Vagina (tissue), 2 donors: ENCODE data around the gene MDP1. TPM values are rescaled to one million over a fixed set of nuclear protein-coding genes. Genes with fewer than 3 reads are reported as not detected.
"Not testable (repeated sequence)": the region's sequence is repeated elsewhere in the genome, so short reads cannot be mapped to it uniquely, and the experiment has no call there.

Source experiments
- DNase-seq, 2 donors: peaks; one replicate each; pipeline ENCODE4 v3.0.0-alpha.2; 2017; ENCODE audit errors: extremely low spot score in 2 of 2
- H3K27ac ChIP-seq: fragments of 200-600 bp; sonication (generic); one replicate; pipeline ENCODE4 v1.5.1; 2019
- H3K27me3 ChIP-seq: fragments of 200-600 bp; sonication (generic); one replicate; pipeline ENCODE4 v1.5.1; 2019
- H3K36me3 ChIP-seq, 2 donors: fragments of 200-600 bp; sonication (generic); one replicate each; pipeline ENCODE4 v1.5.1; 2017 to 2019
- H3K4me1 ChIP-seq: fragments of 200-600 bp; sonication (generic); one replicate; pipeline ENCODE4 v1.5.1; 2019
- H3K4me3 ChIP-seq, 2 donors: fragments of 200-600 bp; sonication (generic); 1 replicate in 1 of 2; 2 replicates in 1 of 2; pipeline ENCODE4 v1.5.1; 2016 to 2019
- H3K9me3 ChIP-seq: fragments of 200-600 bp; sonication (generic); one replicate; pipeline ENCODE4 v1.5.1; 2019
- POLR2A ChIP-seq, 2 donors: fragments of 450-650 bp; IDR thresholded peaks; one replicate each; pipeline ENCODE4 v1.6.1; 2017; ENCODE audit warnings: antibody characterized with exemption in 2 of 2, mild to moderate bottlenecking in 2 of 2, moderate library complexity in 2 of 2
- POLR2AphosphoS5 ChIP-seq, 2 donors: sonication (generic); formaldehyde crosslinking; IDR thresholded peaks; one replicate each; pipeline ENCODE4 v1.9.0; 2017; ENCODE audit warnings: antibody characterized with exemption in 2 of 2, mild to moderate bottlenecking in 2 of 2, low read depth in 1 of 2; ENCODE audit not compliant: insufficient read depth in 1 of 2
- intact Hi-C: fragments of 100-400 bp; cut with DNase I; formaldehyde crosslinking; loops from one replicate; pipeline ENCODE4 v1.15.1; 2023
- total RNA-seq: library from RNA; depleted of rRNA; stranded (reverse); fragments of >200 nt; gene quantifications from one replicate; pipeline ENCODE4 v1.2.3, GENCODE V29; 2016
- TF ChIP-seq, protein P1 (sequence below), 3 experiments: fragments of 450-650 bp in 2 of 3; fragments of 200-600 bp in 1 of 3; sonication (generic) in 1 of 3; IDR thresholded peaks; one replicate each; pipeline ENCODE4 v1.5.1; 2017 to 2019; ENCODE audit warnings: antibody characterized with exemption in 3 of 3, mild to moderate bottlenecking in 2 of 3, moderate library complexity in 2 of 3

Gene MDP1
- total RNA-seq, 1 donor from 2014 or later, result 32.7 TPM

DNA sequence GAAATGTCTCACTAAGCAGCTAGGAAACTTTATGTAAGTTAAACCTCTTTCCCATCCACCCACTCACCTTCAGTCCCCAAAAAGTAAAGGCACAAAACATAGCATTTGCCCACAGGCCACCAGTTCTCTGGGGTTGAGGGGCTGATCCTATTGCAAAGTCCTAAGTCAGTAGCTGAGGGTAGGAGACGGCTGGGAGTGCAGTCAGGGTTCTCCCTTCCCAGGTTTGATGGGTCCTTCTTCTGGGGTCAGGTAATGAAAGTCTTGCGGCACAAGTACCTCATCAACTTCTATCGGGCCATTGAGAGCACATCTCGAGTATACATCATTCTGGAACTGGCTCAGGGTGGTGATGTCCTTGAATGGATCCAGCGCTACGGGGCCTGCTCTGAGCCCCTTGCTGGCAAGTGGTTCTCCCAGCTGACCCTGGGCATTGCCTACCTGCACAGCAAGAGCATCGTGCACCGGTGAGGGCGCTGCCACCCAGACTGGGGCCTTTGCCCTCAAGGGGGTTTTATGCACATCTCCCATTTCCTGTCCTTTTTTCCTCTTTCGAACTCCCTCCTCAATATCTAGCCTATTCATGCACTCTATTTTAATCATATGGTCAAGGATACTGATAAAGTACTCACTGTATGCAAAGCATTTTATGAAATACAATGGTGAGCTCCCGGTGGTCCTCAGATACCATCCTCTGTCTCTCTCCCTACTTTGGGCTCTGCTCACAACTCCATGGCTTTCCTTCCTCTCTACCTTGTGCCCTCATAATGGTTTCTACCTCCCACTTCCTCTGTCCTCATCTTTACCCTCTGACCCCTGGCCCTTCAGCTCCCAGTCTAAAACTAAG is 9.4 kb downstream of the MDP1 start:
- Histone ChIP-seq H3K27ac (no peak overlapping the region), H3K36me3 (peaks cover 4 to 28% of the 10 kb centered on the region in 2 donors), H3K4me3 (no peak overlapping the region), H3K9me3 (no peaks in the 10 kb centered on the region), H3K27me3 (no peaks in the 10 kb centered on the region), H3K4me1 (peaks cover 10% of the 10 kb centered on the region)
- TF ChIP-seq POLR2A (IDR thresholded peaks at IDR 0.05) (no peak), POLR2AphosphoS5 (IDR thresholded peaks at IDR 0.05; ENCODE audit: insufficient read depth in 1 of 2, low read depth in 1 of 2) (no peak)
- TF ChIP-seq, protein P1, sequence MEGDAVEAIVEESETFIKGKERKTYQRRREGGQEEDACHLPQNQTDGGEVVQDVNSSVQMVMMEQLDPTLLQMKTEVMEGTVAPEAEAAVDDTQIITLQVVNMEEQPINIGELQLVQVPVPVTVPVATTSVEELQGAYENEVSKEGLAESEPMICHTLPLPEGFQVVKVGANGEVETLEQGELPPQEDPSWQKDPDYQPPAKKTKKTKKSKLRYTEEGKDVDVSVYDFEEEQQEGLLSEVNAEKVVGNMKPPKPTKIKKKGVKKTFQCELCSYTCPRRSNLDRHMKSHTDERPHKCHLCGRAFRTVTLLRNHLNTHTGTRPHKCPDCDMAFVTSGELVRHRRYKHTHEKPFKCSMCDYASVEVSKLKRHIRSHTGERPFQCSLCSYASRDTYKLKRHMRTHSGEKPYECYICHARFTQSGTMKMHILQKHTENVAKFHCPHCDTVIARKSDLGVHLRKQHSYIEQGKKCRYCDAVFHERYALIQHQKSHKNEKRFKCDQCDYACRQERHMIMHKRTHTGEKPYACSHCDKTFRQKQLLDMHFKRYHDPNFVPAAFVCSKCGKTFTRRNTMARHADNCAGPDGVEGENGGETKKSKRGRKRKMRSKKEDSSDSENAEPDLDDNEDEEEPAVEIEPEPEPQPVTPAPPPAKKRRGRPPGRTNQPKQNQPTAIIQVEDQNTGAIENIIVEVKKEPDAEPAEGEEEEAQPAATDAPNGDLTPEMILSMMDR (IDR thresholded peaks at IDR 0.05), result no peak
- intact Hi-C loops, result no loop called here
- DNase-seq, result no peak

DNA sequence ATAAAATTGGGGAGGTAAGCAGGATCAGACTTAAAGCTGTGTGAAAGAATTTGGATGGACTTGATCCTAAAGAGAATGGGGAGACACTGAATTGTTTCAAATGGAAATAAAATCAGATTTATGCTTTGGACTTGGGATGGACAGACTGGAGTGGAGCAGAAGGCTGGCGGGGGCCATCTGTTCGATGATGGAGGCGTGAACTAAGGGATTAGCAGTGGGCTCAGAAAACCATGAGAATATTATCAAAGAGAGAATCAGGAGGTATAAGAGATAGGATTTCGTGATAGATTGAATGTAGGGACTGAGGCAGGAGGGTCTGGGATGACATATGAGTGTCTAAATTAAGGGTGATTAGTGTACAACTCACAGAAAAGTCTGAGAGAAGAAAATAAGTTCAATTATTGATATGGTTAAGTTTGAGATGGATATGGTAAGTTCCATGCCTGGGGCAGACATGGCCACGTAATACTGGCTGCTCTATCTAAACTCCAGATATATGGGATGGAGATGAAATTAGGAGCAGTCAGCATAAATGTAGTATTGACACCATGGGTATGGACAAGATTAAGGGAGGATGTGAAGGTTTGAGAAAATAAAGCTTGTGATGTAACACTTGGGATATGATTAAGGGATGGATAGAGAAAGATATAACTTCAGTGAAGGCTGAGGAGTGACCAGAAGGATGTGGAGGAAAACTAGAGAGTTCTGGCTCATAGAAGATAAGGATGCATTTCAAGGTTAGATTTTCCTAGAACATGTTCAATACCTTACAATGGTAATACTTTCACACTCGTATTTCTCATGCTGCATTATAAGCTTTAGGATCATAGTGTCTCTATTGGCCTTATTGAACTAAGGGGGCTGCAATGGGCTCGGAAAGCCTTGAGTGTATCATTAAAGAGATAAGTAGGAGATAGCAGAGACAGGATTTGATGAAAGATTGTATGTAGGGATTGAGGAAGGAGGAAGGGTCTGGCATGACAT is 11.4 kb downstream of the MDP1 start:
- TF ChIP-seq, protein P1 (IDR thresholded peaks at IDR 0.05), result no peak
- no peak for TF ChIP-seq POLR2A (IDR thresholded peaks at IDR 0.05)
- no peak for TF ChIP-seq POLR2AphosphoS5 (IDR thresholded peaks at IDR 0.05; ENCODE audit: insufficient read depth in 1 of 2, low read depth in 1 of 2)
- no peaks in the 10 kb centered on the region for H3K9me3 ChIP-seq
- no peak for DNase-seq
- H3K4me3 ChIP-seq, result no peak overlapping the region
- intact Hi-C loops, result no loop called here
- H3K36me3 ChIP-seq, result peaks cover 4 to 18% of the 10 kb centered on the region in 2 donors
- no peak overlapping the region for H3K27ac ChIP-seq
- no peaks in the 10 kb centered on the region for H3K27me3 ChIP-seq
- no peaks in the 10 kb centered on the region for H3K4me1 ChIP-seq

DNA sequence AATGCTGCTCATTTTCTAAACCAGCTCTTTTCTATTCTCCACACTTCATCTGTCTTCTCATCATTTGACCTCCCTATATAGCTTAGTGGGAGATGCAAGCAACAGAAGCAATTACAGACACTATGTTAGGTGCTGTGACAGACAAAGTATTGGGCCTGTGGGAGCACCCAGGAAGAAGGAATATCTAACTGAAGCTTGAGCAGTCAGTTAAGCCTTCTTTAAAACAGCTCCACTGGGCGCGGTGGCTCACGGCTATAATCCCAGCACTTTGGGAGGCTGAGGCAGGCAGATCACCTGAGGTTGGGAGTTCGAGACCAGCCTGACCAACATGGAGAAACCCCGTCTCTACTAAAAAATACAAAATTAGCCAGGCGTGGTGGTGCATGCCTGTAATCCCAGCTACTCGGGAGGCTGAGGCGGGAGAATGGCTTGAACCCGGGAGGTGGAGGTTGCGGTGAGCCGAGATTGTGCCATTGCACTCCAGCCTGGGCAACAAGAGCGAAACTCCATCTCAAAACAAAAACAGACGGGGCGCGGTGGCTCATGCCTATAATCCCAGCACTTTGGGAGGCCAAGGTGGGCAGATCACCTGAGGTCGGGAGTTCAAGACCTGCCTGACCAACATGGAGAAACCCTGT is 12.5 kb downstream of the MDP1 start:
- H3K27ac ChIP-seq, H3K9me3 ChIP-seq, H3K4me3 ChIP-seq, H3K27me3 ChIP-seq, DNase-seq, H3K4me1 ChIP-seq, intact Hi-C loops: not testable (repeated sequence)
- peaks cover 0 to 14% of the 10 kb centered on the region in 2 donors for H3K36me3 ChIP-seq

DNA sequence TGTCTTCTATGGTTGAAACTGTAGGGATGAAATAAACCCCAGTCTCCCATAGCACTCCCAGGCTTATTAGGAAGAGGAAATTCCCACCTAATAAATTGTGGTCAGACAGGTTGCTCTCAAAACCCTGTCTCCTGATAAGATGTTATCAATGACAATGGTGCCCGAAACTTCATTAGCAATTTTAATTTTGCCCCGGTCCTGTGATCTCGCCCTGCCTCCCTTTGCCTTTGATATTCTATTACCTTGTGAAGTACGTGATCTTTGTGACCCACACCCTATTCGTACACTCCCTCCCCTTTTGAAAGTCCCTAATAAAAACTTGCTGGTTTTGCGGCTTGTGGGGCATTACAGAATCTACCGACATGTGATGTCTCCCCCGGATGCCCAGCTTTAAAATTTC is 13.3 kb downstream of the MDP1 start:
- H3K4me3 ChIP-seq, H3K27ac ChIP-seq, H3K27me3 ChIP-seq, intact Hi-C loops, H3K4me1 ChIP-seq, H3K9me3 ChIP-seq, DNase-seq: not testable (repeated sequence)
- H3K36me3 ChIP-seq, result peaks cover 0 to 14% of the 10 kb centered on the region in 2 donors

DNA sequence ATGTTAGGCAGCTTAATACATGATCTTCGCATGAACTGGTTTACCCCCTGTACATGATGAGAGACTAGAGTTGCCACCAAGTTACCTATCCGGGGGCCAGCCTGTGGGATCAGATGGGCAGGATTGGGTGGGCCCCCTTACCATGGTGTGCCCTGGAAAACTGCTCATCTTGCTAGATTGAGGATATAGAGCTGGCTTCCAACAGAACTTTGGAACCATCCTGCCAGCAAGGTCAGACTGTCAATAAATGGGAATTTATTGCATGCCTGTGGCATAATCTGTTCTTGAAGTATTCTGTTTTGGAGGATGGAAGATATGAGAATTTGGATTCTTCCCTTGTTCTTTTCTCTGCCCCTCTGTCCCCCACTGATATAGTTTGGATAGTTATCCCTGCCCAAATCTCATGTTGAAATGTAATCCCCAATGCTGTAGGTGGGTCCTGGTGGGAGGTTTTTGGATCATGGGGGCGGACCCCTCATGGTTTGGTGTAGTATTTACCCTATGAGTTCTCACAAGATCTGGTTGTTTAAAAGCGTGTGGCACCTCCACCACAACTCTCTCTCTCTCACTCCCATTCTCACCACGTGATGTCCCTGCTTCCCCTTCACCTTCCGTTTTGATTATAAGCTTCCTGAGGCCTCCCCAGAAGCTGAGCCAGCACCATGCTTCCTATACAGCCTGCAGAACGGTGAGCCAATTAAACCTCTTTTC is 16.9 kb downstream of the MDP1 start:
- H3K27ac ChIP-seq, result no peak overlapping the region
- H3K9me3 ChIP-seq, result no peaks in the 10 kb centered on the region
- peaks cover 36% of the 10 kb centered on the region for H3K4me1 ChIP-seq
- H3K27me3 ChIP-seq, result no peaks in the 10 kb centered on the region
- DNase-seq, result no peak
- peaks cover 0 to 9% of the 10 kb centered on the region in 2 donors for H3K36me3 ChIP-seq
- H3K4me3 ChIP-seq, result no peak overlapping the region
- no peak for TF ChIP-seq POLR2AphosphoS5 (IDR thresholded peaks at IDR 0.05; ENCODE audit: insufficient read depth in 1 of 2, low read depth in 1 of 2)
- intact Hi-C loops, result no loop called here

DNA sequence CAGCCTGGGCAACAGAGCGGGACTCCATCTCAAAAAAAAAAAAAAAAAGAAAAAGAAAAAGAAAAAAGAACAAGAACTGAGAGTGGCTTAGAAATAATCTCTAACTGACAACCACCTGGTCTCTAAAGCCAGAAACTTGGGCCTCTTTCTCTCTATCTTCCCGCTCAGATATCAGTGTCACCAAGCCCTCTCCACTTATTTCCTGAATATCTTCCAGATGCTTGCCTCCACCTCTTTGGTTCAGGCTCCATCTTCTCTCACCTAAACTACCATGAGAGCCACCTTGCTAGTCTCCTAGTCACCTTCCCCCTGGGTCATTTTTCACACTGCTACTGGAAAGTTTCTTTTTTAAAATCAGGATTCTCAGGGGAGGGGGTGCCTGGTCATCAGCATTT is 18.8 kb downstream of the MDP1 start:
- H3K9me3 ChIP-seq, result no peaks in the 10 kb centered on the region
- H3K36me3 ChIP-seq, result peaks cover 0 to 18% of the 10 kb centered on the region in 2 donors
- no peak overlapping the region for H3K4me3 ChIP-seq
- DNase-seq, result no peak
- peaks cover 39% of the 10 kb centered on the region for H3K4me1 ChIP-seq
- no peaks in the 10 kb centered on the region for H3K27me3 ChIP-seq
- no peak overlapping the region for H3K27ac ChIP-seq
- intact Hi-C loops, result no loop called here
- no peak for TF ChIP-seq POLR2AphosphoS5 (IDR thresholded peaks at IDR 0.05; ENCODE audit: insufficient read depth in 1 of 2, low read depth in 1 of 2)
- TF ChIP-seq, protein P1 (IDR thresholded peaks at IDR 0.05), result no peak
- no peak for TF ChIP-seq POLR2A (IDR thresholded peaks at IDR 0.05)
